ENCODE data around the gene ABLIM2. TPM values are rescaled to one million over a fixed set of nuclear protein-coding genes. Genes with fewer than 3 reads are reported as not detected.

Gene ABLIM2
- total RNA-seq, 1 experiment from 2014 or later, result 6.1 TPM

DNA sequence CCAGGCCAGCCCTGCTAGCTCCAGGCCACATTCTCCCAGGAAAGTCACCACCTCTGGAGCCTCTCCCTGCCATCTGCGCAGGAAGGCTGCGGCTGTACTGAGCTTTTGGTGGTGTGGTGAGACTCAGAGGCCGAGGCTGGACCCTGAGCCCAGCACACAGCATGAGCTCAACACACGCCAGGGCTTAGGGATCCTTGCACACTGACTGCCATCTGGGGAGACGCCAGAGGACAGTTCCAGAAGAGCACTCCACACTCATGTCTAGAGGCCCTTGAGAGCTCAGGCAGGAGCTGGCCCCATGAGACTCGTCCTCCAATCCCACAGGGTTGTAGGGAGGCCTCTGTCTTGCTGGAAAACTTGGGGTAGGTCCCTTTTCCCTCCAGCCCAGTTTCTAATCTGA lies 40.6 kb downstream of the ABLIM2 start:
- peak overlapping the region; percentile 22; the same call in 1 of the 2 replicates for H3K27ac ChIP-seq (ENCODE audit: low read depth, low read length)
- H2AFZ ChIP-seq (ENCODE audit: low read depth, low read length, poor library complexity, severe bottlenecking), result no peak overlapping the region
- ATAC-seq, result no peak
- DNase-seq (ENCODE audit: low read depth, low spot score), result no peak
- no peak overlapping the region for H3K9ac ChIP-seq (ENCODE audit: low read length)
- no peak for TF ChIP-seq CBX3 (IDR thresholded peaks at IDR 0.05; ENCODE audit: low read depth)
- TF ChIP-seq ZBTB33 (IDR thresholded peaks at IDR 0.05; ENCODE audit: extremely low read depth, insufficient replicate concordance, low read length), result no peak
- TF ChIP-seq REST (IDR thresholded peaks at IDR 0.05; ENCODE audit: low read depth), result no peak
- RAD21 ChIA-PET (ENCODE audit: low non-redundant PET in 1 of 2, low total read pairs in 2 of 2, uncharacterized antibody in 2 of 2, unreplicated experiment in 2 of 2), result no interaction called here
- no peak overlapping the region for H3K4me3 ChIP-seq (replicated peaks in 1 of 2; ENCODE audit: low read depth in 1 of 2, low read length in 2 of 2)
- no peaks in the 10 kb centered on the region for H3K9me3 ChIP-seq (ENCODE audit: control insufficient read depth in 1 of 2, insufficient read depth in 1 of 2, low read depth in 1 of 2, low read length in 2 of 2)
- H3K79me2 ChIP-seq (ENCODE audit: insufficient read depth, low read length), result no peaks in the 10 kb centered on the region
- H3K36me3 ChIP-seq (ENCODE audit: control insufficient read depth in 1 of 2, insufficient read depth in 2 of 2, low read length in 2 of 2), result no peaks in the 10 kb centered on the region
- H3K27me3 ChIP-seq (ENCODE audit: insufficient read depth, low read length), result no peaks in the 10 kb centered on the region
- CTCF ChIA-PET, result no interaction called here
- H3K4me2 ChIP-seq (ENCODE audit: low read length), result no peak overlapping the region
- intact Hi-C loops (cut with micrococcal nuclease), result no loop called here
- H3K9me2 ChIP-seq (ENCODE audit: insufficient read depth), result no peaks in the 10 kb centered on the region
- POLR2A ChIA-PET, result interaction anchor here (0.5 kb wide), 1 partner anchor 8 kb away, joined by 4 read pairs; no protein-coding TSS in a partner anchor
- H4K20me1 ChIP-seq (ENCODE audit: insufficient read depth), result no peaks in the 10 kb centered on the region
- BruUV-seq (replicated peaks), result no TSS peak
- H3K4me1 ChIP-seq (ENCODE audit: control insufficient read depth in 1 of 2, insufficient read depth in 2 of 2, low read length in 2 of 2), result peaks cover 12 to 32% of the 10 kb centered on the region in 2 experiments
